AG20443 (cell line): ENCODE results near the gene APOBEC3B.
"Not testable (repeated sequence)": the region's sequence is repeated elsewhere in the genome, so short reads cannot be mapped to it uniquely, and the experiment has no call there.

ENCODE experiments used
- DNase-seq: peaks from one replicate; pipeline ENCODE4 v3.0.0; 2012; ENCODE audit warnings: low spot score, mixed read lengths

APOBEC3B gene

GRCh38 chr22:38997518-38997917 is 15.4 kb downstream of the APOBEC3B start:
- DNase-seq = no peak

GRCh38 chr22:39003165-39003638 is 21.1 kb downstream of the APOBEC3B start:
- DNase-seq = peak; percentile 93

- DNase-seq = no peak
Observed at GRCh38 chr22:39007177-39007576, 25.0 kb downstream of the APOBEC3B start.

- DNase-seq = not testable (repeated sequence)
Observed at GRCh38 chr22:39008271-39008850, 26.2 kb downstream of the APOBEC3B start.

GRCh38 chr22:39010946-39011345 is 28.8 kb downstream of the APOBEC3B start:
- DNase-seq = no peak

- DNase-seq = no peak
Observed at GRCh38 chr22:39012533-39013511, 30.7 kb downstream of the APOBEC3B start.

GRCh38 chr22:39013561-39013941 is 31.4 kb downstream of the APOBEC3B start:
- DNase-seq = not testable (repeated sequence)

GRCh38 chr22:39013942-39014722 is 32.0 kb downstream of the APOBEC3B start, which contains the start of gene APOBEC3C:
Gene APOBEC3C (plus strand): TSS chr22:39014257. CDS start chr22:39014363, 106 bp downstream.
- peak; percentile 88 for DNase-seq

GRCh38 chr22:39014723-39015121 is 32.6 kb downstream of the APOBEC3B start:
- not testable (repeated sequence) for DNase-seq

- DNase-seq = no peak
Observed at GRCh38 chr22:39016592-39016991, 34.4 kb downstream of the APOBEC3B start.

- no peak for DNase-seq
Observed at GRCh38 chr22:39017596-39018365, 35.6 kb downstream of the APOBEC3B start.

- DNase-seq = not testable (repeated sequence)
Observed at GRCh38 chr22:39020021-39020651, 38.0 kb downstream of the APOBEC3B start.

- peak; percentile 27 for DNase-seq
Observed at GRCh38 chr22:39021552-39022250, 39.6 kb downstream of the APOBEC3B start.

GRCh38 chr22:39024519-39025308 is 42.6 kb downstream of the APOBEC3B start:
- no peak for DNase-seq

GRCh38 chr22:39026509-39027150 is 44.5 kb downstream of the APOBEC3B start:
- no peak for DNase-seq

GRCh38 chr22:39027717-39028116 is 45.6 kb downstream of the APOBEC3B start:
- no peak for DNase-seq

- DNase-seq = no peak
Observed at GRCh38 chr22:39028281-39028680, 46.1 kb downstream of the APOBEC3B start.

- DNase-seq = no peak
Observed at GRCh38 chr22:39029227-39029626, 47.1 kb downstream of the APOBEC3B start.

GRCh38 chr22:39030705-39031104 is 48.6 kb downstream of the APOBEC3B start:
- no peak for DNase-seq
